Heart left ventricle (tissue), 16 donors: ENCODE measurements around the gene HHIP. TPM values are rescaled to one million over a fixed set of nuclear protein-coding genes. Genes with fewer than 3 reads are reported as not detected.

Experiments used
- ATAC-seq, 4 donors: fragments of 200-7000 bp; cut with Tn5 transposase; one replicate each; pipeline ENCODE4 v1.9.1; 2020 to 2022; ENCODE audit warnings: moderate library complexity in 4 of 4, mild to moderate bottlenecking in 3 of 4, moderate number of reproducible peaks in 1 of 4
- DNase-seq, 5 donors: peaks; one replicate each; pipeline ENCODE4 v3.0.0-alpha.2; 2020
- H3K27ac ChIP-seq, 12 donors: fragments of 200-600 bp; sonication (generic) in 4 of 12; one replicate each; pipeline versions ENCODE4 v1.5.0 to v1.8.0; 2016 to 2022; ENCODE audit warnings: mild to moderate bottlenecking in 2 of 12
- H3K27me3 ChIP-seq, 9 donors: fragments of 200-600 bp; sonication (generic) in 2 of 9; one replicate each; pipeline versions ENCODE4 v1.5.1 to v1.8.0; 2016 to 2022; ENCODE audit warnings: mild to moderate bottlenecking in 3 of 9
- H3K36me3 ChIP-seq, 9 donors: fragments of 200-600 bp; sonication (generic) in 2 of 9; one replicate each; pipeline versions ENCODE4 v1.5.0 to v1.8.0; 2018 to 2022; ENCODE audit warnings: mild to moderate bottlenecking in 2 of 9
- H3K4me1 ChIP-seq, 12 donors: fragments of 200-600 bp; sonication (generic) in 4 of 12; one replicate each; pipeline versions ENCODE4 v1.5.0 to v1.8.0; 2016 to 2022; ENCODE audit warnings: mild to moderate bottlenecking in 3 of 12
- H3K4me3 ChIP-seq, 12 donors: fragments of 200-600 bp; sonication (generic) in 4 of 12; one replicate each; pipeline versions ENCODE4 v1.5.0 to v1.8.0; 2017 to 2022; ENCODE audit warnings: mild to moderate bottlenecking in 9 of 12, moderate library complexity in 4 of 12
- H3K9me3 ChIP-seq, 12 donors: fragments of 200-600 bp; sonication (generic) in 4 of 12; one replicate each; pipeline versions ENCODE4 v1.5.0 to v1.8.0; 2016 to 2022; ENCODE audit warnings: mild to moderate bottlenecking in 1 of 12
- CTCF ChIP-seq, 12 donors: fragments of 200-600 bp; sonication (generic) in 4 of 12; IDR thresholded peaks; one replicate each; pipeline versions ENCODE4 v1.5.0 to v1.8.0; 2018 to 2022; ENCODE audit warnings: antibody characterized with exemption in 12 of 12, mild to moderate bottlenecking in 5 of 12
- POLR2A ChIP-seq, 2 donors: fragments of 450-650 bp; IDR thresholded peaks; one replicate each; pipeline ENCODE4 v1.6.1; 2017; ENCODE audit warnings: antibody characterized with exemption in 2 of 2, mild to moderate bottlenecking in 2 of 2, moderate library complexity in 2 of 2
- WGBS, 4 donors: extraction: QIAGEN DNeasy Blood & Tissue Kit in 2 of 4; methylation state at CpG; one replicate each; pipeline versions ENCODE4 v1.1.5 to v1.1.7; 2013 to 2018; 5-methylcytosine and 5-hydroxymethylcytosine counted together
- intact Hi-C, 10 donors: fragments of 100-400 bp; cut with DNase I; formaldehyde crosslinking; loops; one replicate each; pipeline versions ENCODE4 v1.11.1 to v1.14.2; 2022
- polyA plus RNA-seq, 2 donors: library from polyadenylated mRNA; stranded (reverse); fragments of 200-250 nt; gene quantifications; one replicate each; pipeline ENCODE4 v1.2.3, GENCODE V29; 2013
- total RNA-seq, 9 donors: library from RNA; depleted of rRNA in 2 of 9; stranded (reverse); fragments of >200 nt in 2 of 9; fragmentation: NEBNext Ultra II Directional in 3 of 9; extraction: Animal tissue kit (Norgen Biotek cat#: 25700) in 3 of 9; gene quantifications; one replicate each; pipeline versions ENCODE4 v1.1.0 to v1.2.4, GENCODE V29; 2016 to 2023
- donor health status: ischemic (EF 13 %, LVEDD 7.1; RV severe dilation, severe dysfunction).
- donor health status: healthy with polysubstance abuse.
- donor health status: DM: no; HTN: yes; CAD: no.
- donor health status: DM: no; HTN: no; CAD: no.
- donor health status: ischemic (EF 25% LVEDD 6.9; RV normal size, moderate dysfunction).
- donor health status: ischemic (EF 25% LVEDD 5.7; RV mildly dilated, moderate dysfunction).
- donor health status: healthy.
- donor health status: DM: yes; HTN: yes; CAD: no.
- donor health status: ischemic (EF 35%, LVEDD 5.7; RV mildly dilated, moderate dysfunction).
- donor health status: nonischemic (EF 11% LVEDD 7.7; RV severe dilation, severe dysfunction).
- donor health status: DM: yes; HTN: yes; CAD: no.
- donor health status: PGD.
- donor health status: ischemic (EF 29% LVEDD 5.4; RV normal size, mild dysfunction).
- donor health status: nonischemic (EF 23%, LVEDD 6.1; RV moderate dilation, normal function).

The HHIP gene
- total and polyA plus RNA-seq, 11 donors: 0.04 to 3.8 (median 0.05) TPM; not detected in 6

- H3K4me3 ChIP-seq: no peak overlapping the region
- H3K9me3 ChIP-seq: no peaks in the 10 kb centered on the region
- H3K36me3 ChIP-seq: no peaks in the 10 kb centered on the region
- ATAC-seq (no peak), DNase-seq (no peak)
- H3K4me1 ChIP-seq: no peaks in the 10 kb centered on the region
- H3K27me3 ChIP-seq: no peaks in the 10 kb centered on the region
- intact Hi-C loops: no loop called here
- no peak overlapping the region for H3K27ac ChIP-seq
- no peak for TF ChIP-seq CTCF (IDR thresholded peaks at IDR 0.05)
- TF ChIP-seq POLR2A (IDR thresholded peaks at IDR 0.05): no peak
These were observed 76.0 kb downstream of the HHIP start for GRCh38 chr4:144721994-144722393.

- intact Hi-C loops: no loop called here
- DNase-seq: no peak
- Histone ChIP-seq H3K9me3 (no peaks in the 10 kb centered on the region), H3K27ac (no peak overlapping the region), H3K4me3 (no peak overlapping the region), H3K36me3 (no peaks in the 10 kb centered on the region), H3K4me1 (no peaks in the 10 kb centered on the region), H3K27me3 (no peaks in the 10 kb centered on the region)
- TF ChIP-seq POLR2A (IDR thresholded peaks at IDR 0.05): no peak
- TF ChIP-seq CTCF (IDR thresholded peaks at IDR 0.05): no peak
- no peak for ATAC-seq
These were observed 77.5 kb downstream of the HHIP start for GRCh38 chr4:144723471-144723870.

DNA sequence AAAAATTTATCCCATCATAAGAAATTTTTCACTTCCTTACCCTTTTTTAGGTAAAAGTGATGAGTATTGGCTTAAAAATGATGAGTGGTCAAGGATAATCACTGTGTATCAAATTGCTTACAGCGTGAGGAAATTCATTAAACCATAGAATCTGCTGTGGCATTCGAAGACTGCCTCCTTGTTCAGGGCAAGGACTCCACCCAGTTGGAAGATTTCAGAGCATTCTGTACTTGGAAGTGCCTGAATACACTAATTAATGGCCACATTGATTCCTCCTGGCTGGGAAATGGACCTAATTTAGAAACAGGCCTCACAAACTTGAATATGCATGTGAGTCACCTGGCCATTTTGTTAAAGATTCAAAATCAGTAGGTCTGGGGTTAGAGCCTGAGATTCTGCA lies 83.2 kb downstream of the HHIP start:
- intact Hi-C loops: no loop called here
- no peak overlapping the region for H3K4me3 ChIP-seq
- no peak for DNase-seq
- H3K9me3 ChIP-seq: no peaks in the 10 kb centered on the region
- H3K27me3 ChIP-seq: no peaks in the 10 kb centered on the region
- ATAC-seq: no peak
- 88 to 97% (median 89%) methylated on average over 2 of the region's 2 CpGs for WGBS, 4 donors
- no peaks in the 10 kb centered on the region for H3K36me3 ChIP-seq
- no peak for TF ChIP-seq POLR2A (IDR thresholded peaks at IDR 0.05)
- no peak for TF ChIP-seq CTCF (IDR thresholded peaks at IDR 0.05)
- H3K27ac ChIP-seq: no peak overlapping the region
- H3K4me1 ChIP-seq: no peaks in the 10 kb centered on the region

DNA sequence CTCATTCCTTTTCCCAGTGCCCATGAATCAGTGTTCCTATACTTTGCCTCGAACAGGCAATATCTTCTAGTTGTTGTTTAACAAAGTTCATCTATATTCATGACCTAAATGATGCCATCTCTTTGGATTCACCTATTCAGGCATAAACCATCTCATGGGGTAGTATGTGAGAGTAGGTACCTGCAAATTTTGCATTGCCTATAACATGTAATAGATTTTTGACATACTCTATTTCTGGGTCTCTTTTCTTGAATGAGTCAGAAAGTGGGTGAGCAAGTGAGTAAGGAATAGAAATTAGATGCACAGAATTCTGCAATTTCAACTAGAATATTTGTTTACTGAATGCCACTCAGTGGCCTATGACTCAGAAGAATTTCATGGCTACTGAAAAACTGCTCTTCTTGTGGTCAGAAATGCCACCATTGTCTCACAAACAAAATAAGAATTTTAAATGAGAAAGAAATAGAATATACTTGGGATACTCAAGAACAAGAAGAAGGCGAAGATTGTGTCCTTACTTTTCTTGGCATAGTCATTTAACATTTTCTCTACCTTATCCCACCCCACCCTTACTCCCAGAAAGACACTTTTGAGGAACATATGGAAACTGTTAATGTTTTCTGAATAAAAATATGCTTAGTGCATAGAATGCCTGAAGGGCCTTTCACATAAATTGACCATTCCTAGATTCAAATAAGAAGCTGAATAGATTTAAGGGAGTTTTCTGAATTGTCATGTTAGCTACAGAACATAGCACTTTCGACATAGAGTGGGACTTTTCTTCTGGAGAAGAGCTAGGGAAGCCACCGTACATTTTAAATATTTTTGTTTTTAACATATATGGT lies 86.8 kb downstream of the HHIP start:
- intact Hi-C loops: no loop called here
- no peaks in the 10 kb centered on the region for H3K9me3 ChIP-seq
- WGBS, 4 donors: 84 to 92% (median 86%) methylated on average over 4 of the region's 4 CpGs
- no peaks in the 10 kb centered on the region for H3K36me3 ChIP-seq
- TF ChIP-seq CTCF (IDR thresholded peaks at IDR 0.05) (no peak), POLR2A (IDR thresholded peaks at IDR 0.05) (no peak)
- no peak for DNase-seq
- no peaks in the 10 kb centered on the region for H3K4me1 ChIP-seq
- H3K4me3 ChIP-seq: no peak overlapping the region
- no peak for ATAC-seq
- no peaks in the 10 kb centered on the region for H3K27me3 ChIP-seq
- H3K27ac ChIP-seq: no peak overlapping the region
